DND-41 (cell line): ENCODE results near the gene NDUFS7.

Experiments
- ATAC-seq: fragments of 200-7000 bp; cut with Tn5 transposase; 3 replicates; pipeline ENCODE4 v1.9.1; 2021; ENCODE audit warnings: low read depth; ENCODE audit not compliant: insufficient read depth
- DNase-seq: peaks from one replicate; pipeline ENCODE4 v3.0.0-alpha.2; 2020
- H2AFZ ChIP-seq: 2 replicates; pipeline ENCODE4 v1.6.0; 2012; ENCODE audit warnings: low read depth, low read length
- H3K27ac ChIP-seq: 2 replicates; pipeline ENCODE4 v1.5.1; 2012; ENCODE audit warnings: low read length, inconsistent platforms
- H3K27me3 ChIP-seq: fragments of 200-600 bp; sonication (generic); 2 replicates; pipeline ENCODE4 v1.6.0; 2012; ENCODE audit warnings: low read length, mild to moderate bottlenecking, inconsistent platforms; ENCODE audit not compliant: insufficient read depth, poor library complexity
- H3K36me3 ChIP-seq: 2 replicates; pipeline ENCODE4 v1.5.1; 2012; ENCODE audit warnings: low read length, inconsistent platforms; ENCODE audit not compliant: insufficient read depth
- H3K4me1 ChIP-seq: 2 replicates; pipeline ENCODE4 v1.5.1; 2012; ENCODE audit warnings: mild to moderate bottlenecking, low read length; ENCODE audit not compliant: insufficient read depth
- H3K4me2 ChIP-seq: 2 replicates; pipeline ENCODE4 v1.6.0; 2012; ENCODE audit warnings: mild to moderate bottlenecking, moderate library complexity, low read length, inconsistent platforms; ENCODE audit not compliant: insufficient read depth
- H3K4me3 ChIP-seq, 2 experiments: fragments of 200-600 bp in 1 of 2; shearing (Covaris generic) in 1 of 2; 2 replicates each; pipeline ENCODE4 v1.5.1; 2012 to 2016; ENCODE audit warnings: inconsistent platforms in 2 of 2, low read length in 2 of 2, mild to moderate bottlenecking in 2 of 2, low read depth in 1 of 2, moderate library complexity in 1 of 2
- H3K79me2 ChIP-seq: 2 replicates; pipeline ENCODE4 v1.6.0; 2012; ENCODE audit warnings: low read length, inconsistent platforms; ENCODE audit not compliant: insufficient read depth
- H3K9ac ChIP-seq: 2 replicates; pipeline ENCODE4 v1.6.0; 2012; ENCODE audit warnings: low read depth, mild to moderate bottlenecking, inconsistent platforms, low read length, moderate library complexity
- H3K9me3 ChIP-seq: 2 replicates; pipeline ENCODE4 v1.5.1; 2012; ENCODE audit warnings: low read length, moderate library complexity, mild to moderate bottlenecking, inconsistent platforms; ENCODE audit not compliant: insufficient read depth, severe bottlenecking
- H4K20me1 ChIP-seq: 2 replicates; pipeline ENCODE4 v1.6.0; 2012; ENCODE audit warnings: low read length; ENCODE audit not compliant: insufficient read depth
- CTCF ChIP-seq: IDR thresholded peaks from 2 replicates; pipeline ENCODE4 v1.5.1; 2012; ENCODE audit warnings: borderline replicate concordance, low read length, moderate library complexity, mild to moderate bottlenecking; ENCODE audit not compliant: poor library complexity, severe bottlenecking; ENCODE audit errors: extremely low read depth
- EZH2 ChIP-seq: IDR thresholded peaks from 3 replicates; pipeline ENCODE4 v1.6.1; 2012; ENCODE audit warnings: borderline replicate concordance, low read depth, mild to moderate bottlenecking, moderate library complexity, low read length, inconsistent platforms; ENCODE audit not compliant: severe bottlenecking

Gene NDUFS7

DNA sequence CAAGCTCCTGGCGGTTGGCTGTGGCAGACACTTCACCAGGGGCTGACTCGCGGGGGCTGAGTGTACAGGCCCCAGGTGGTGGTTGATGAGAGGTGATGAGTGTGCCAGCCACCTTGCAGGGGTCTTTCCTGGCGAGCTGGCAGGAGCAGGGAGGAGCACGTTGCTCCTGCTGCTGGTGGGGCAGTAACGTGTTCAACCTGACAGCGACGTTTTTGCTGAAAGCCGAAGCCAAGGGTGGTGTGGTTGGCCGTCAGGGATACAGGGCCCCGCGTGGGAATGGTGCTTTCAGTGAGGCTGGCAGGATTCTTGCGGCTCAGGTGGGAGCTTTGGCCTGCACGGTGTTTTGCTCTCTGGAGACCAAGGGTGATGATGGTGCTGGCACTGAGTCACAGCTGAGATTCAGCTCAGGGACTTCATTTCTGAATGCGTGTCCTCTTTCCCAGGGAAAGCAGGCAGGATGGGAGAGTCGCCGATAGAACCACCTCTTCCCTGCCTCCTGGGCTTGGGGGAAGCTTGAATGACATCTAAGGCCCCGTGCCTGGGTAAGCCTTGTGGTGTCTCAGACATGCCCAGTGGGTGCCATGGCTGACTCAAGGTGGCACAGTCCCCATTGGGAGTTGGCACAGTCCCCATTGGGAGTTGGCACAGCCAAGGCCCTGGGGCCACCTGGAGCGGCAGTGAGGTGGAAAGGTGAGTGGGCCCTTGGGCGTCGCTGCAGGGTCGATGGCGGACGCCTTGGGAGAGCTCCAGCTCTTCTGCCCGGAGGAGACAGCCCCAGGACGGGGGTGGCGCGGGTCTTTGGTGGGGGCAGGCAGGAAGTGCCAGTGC is 32.5 kb downstream of the NDUFS7 start:
- no peaks in the 10 kb centered on the region for H3K9me3 ChIP-seq
- peaks cover 99% of the 10 kb centered on the region for H3K79me2 ChIP-seq
- ATAC-seq (no peak), DNase-seq (no peak)
- H3K4me1 ChIP-seq: peaks cover 18% of the 10 kb centered on the region
- no peak overlapping the region for H2AFZ ChIP-seq
- peaks cover 95% of the 10 kb centered on the region for H3K36me3 ChIP-seq
- H3K27me3 ChIP-seq: no peaks in the 10 kb centered on the region
- no peak overlapping the region for H3K4me3 ChIP-seq
- TF ChIP-seq CTCF (no peak), EZH2 (no peak)
- no peak overlapping the region for H3K27ac ChIP-seq
- H4K20me1 ChIP-seq: peaks cover 97% of the 10 kb centered on the region
- H3K9ac ChIP-seq: no peak overlapping the region
- H3K4me2 ChIP-seq: no peak overlapping the region

GRCh38 chr19:1417145-1417544 is 33.4 kb downstream of the NDUFS7 start:
- DNase-seq (no peak), ATAC-seq (no peak)
- H3K9ac ChIP-seq: no peak overlapping the region
- H4K20me1 ChIP-seq: peaks cover 97% of the 10 kb centered on the region
- TF ChIP-seq EZH2: no peak
- TF ChIP-seq CTCF: no peak
- no peak overlapping the region for H3K4me2 ChIP-seq
- H3K9me3 ChIP-seq: no peaks in the 10 kb centered on the region
- H3K27me3 ChIP-seq: no peaks in the 10 kb centered on the region
- no peak overlapping the region for H3K4me3 ChIP-seq
- H3K4me1 ChIP-seq: peaks cover 9% of the 10 kb centered on the region
- no peak overlapping the region for H2AFZ ChIP-seq
- peaks cover 99% of the 10 kb centered on the region for H3K79me2 ChIP-seq
- no peak overlapping the region for H3K27ac ChIP-seq
- H3K36me3 ChIP-seq: peaks cover 95% of the 10 kb centered on the region

DNA sequence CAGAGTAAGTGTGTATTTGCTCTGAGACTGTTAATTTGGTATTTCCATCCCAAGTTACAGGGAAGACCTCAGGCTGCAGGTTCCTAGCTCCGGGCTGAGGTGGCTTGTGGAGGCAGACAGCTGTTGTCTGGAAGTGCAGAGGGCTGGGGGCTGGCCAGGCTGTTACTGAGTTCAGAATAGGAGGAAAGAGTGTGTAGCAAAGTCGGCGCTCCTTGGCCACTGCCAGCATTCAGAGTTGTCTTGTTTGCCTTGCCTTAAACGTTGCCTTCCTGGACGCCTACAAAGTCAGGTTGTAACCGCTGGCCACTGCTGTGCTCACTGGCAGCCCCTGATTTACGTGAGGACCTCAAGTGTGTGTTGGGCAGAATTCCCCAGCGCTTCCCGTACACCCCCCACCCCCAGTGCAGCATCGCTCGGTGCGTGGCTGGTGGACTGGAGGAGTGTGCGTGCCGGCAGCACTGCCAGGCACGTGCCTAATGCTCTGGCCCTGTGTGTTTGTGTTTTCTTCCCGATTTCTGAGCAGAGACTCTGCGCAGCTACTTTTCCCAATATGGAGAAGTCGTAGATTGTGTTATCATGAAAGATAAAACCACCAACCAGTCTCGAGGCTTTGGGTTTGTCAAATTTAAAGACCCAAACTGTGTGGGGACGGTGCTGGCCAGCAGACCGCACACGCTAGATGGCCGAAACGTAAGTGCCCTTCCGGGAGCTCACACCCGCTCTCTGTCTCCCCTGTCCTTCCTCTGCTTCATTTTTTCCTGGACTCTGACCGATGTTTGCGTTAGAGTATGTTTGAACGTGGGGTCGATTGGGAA is 34.2 kb downstream of the NDUFS7 start:
- Histone ChIP-seq H3K4me3 (no peak overlapping the region), H2AFZ (no peak overlapping the region), H3K4me2 (no peak overlapping the region), H3K9me3 (no peaks in the 10 kb centered on the region), H4K20me1 (peaks cover 97% of the 10 kb centered on the region), H3K27ac (no peak overlapping the region), H3K27me3 (no peaks in the 10 kb centered on the region), H3K36me3 (peaks cover 95% of the 10 kb centered on the region), H3K9ac (no peak overlapping the region), H3K4me1 (peaks cover 2% of the 10 kb centered on the region), H3K79me2 (peaks cover 99% of the 10 kb centered on the region)
- TF ChIP-seq EZH2 (no peak), CTCF (no peak)
- ATAC-seq (no peak), DNase-seq (no peak)
